ENCODE data around the gene SEPTIN1.

Gene SEPTIN1

DNA sequence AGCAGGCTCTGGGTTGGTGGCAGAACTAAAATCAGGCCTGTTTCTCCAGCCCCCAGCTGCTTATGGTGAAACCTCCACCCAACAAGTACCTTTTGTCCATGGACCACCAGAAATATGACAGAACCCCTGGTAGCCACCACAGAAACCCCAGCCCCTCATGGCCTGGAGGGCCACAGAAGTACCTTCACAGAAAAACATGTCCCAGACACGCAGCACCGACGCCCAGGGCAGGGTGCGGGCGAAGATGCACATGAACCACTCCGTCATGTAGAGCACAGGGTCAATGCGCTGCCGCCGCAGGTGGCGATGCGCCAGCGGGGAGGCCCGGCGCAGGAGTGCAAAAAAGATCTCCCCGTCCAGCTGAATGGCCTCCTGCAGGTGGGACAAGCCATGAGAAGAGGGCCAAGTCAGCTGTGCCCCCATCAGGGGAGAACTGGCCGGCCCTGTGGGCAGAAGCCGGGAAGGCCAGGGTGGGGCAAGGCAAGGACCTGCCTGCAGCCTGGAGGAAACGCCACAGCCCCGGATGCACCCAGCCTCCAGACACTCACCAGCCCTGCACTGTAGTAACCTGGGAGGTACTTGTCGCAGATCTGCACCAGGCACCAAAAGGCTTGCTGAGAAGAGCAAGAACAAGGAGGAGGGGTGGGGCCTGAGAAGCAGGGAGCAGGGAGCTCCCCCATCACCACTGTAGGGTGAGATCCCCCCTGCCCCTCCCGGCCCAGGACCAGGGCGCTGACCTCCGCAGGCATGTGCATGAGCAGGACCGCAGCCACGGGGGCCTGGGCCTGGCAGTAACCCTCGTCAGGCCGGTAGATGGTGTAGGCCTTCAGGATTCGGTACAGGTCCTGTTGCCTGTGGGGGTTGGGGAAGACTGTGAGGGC, 23.1 kb downstream of the SEPTIN1 start:
- no peak overlapping the region for H3K4me3 ChIP-seq (ENCODE audit: low read length)
- no peak for DNase-seq (ENCODE audit: low read depth)
- TF ChIP-seq, protein P1, sequence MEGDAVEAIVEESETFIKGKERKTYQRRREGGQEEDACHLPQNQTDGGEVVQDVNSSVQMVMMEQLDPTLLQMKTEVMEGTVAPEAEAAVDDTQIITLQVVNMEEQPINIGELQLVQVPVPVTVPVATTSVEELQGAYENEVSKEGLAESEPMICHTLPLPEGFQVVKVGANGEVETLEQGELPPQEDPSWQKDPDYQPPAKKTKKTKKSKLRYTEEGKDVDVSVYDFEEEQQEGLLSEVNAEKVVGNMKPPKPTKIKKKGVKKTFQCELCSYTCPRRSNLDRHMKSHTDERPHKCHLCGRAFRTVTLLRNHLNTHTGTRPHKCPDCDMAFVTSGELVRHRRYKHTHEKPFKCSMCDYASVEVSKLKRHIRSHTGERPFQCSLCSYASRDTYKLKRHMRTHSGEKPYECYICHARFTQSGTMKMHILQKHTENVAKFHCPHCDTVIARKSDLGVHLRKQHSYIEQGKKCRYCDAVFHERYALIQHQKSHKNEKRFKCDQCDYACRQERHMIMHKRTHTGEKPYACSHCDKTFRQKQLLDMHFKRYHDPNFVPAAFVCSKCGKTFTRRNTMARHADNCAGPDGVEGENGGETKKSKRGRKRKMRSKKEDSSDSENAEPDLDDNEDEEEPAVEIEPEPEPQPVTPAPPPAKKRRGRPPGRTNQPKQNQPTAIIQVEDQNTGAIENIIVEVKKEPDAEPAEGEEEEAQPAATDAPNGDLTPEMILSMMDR (IDR thresholded peaks at IDR 0.05; ENCODE audit: insufficient read depth, low read depth, low read length, missing control alignments), result no peak

GRCh38 chr16:30358577-30358936, 23.8 kb downstream of the SEPTIN1 start:
- H3K4me3 ChIP-seq (ENCODE audit: low read length), result no peak overlapping the region
- DNase-seq (ENCODE audit: low read depth), result no peak
- TF ChIP-seq, protein P1 (IDR thresholded peaks at IDR 0.05; ENCODE audit: insufficient read depth, low read depth, low read length, missing control alignments), result no peak

- DNase-seq (ENCODE audit: low read depth), result no peak
- TF ChIP-seq, protein P1 (IDR thresholded peaks at IDR 0.05; ENCODE audit: insufficient read depth, low read depth, low read length, missing control alignments), result no peak
- H3K4me3 ChIP-seq (ENCODE audit: low read length), result no peak overlapping the region
Observed at GRCh38 chr16:30357715-30358576, 24.4 kb downstream of the SEPTIN1 start.

DNA sequence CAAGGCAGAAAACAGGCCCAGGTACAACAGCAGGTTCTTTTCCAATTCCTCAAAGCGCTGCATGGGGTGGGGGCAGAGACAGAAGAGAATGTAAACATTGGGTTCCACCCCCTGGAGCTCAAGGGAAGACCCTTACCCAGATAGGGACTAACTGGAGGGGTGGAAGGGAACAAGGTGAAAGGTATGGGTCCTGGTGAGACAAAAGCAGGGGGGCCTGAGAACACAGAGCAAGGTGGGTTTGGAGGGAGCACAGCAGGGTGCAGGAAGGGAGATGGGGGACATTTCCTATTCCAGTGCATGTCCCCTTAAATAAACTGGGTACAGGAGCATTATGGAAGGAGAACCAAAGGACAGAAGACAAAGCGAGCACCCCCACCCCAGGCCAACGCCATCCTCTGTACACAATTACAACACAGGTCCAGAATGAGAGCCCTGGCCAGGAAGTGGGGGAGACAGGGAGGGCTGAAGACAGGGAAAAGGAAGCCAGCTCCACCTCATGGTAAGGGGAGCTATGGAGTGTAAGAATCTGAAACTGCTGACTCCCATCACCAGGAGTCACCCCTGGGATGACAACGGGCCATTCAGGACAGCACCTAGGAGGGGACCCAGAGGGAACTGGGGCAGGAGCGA, 25.2 kb downstream of the SEPTIN1 start:
- H3K4me3 ChIP-seq (ENCODE audit: low read length), result no peak overlapping the region
- TF ChIP-seq, protein P1 (IDR thresholded peaks at IDR 0.05; ENCODE audit: insufficient read depth, low read depth, low read length, missing control alignments), result no peak
- no peak for DNase-seq (ENCODE audit: low read depth)

- no peak for DNase-seq (ENCODE audit: low read depth)
- TF ChIP-seq, protein P1 (IDR thresholded peaks at IDR 0.05; ENCODE audit: insufficient read depth, low read depth, low read length, missing control alignments), result no peak
- H3K4me3 ChIP-seq (ENCODE audit: low read length), result peak overlapping the region; percentile 67
Observed at GRCh38 chr16:30356401-30357084, 25.8 kb downstream of the SEPTIN1 start.

GRCh38 chr16:30355954-30356308, 26.4 kb downstream of the SEPTIN1 start:
- H3K4me3 ChIP-seq (ENCODE audit: low read length), result peak overlapping the region; percentile 67
- DNase-seq (ENCODE audit: low read depth), result no peak
- TF ChIP-seq, protein P1 (IDR thresholded peaks at IDR 0.05; ENCODE audit: insufficient read depth, low read depth, low read length, missing control alignments), result no peak
